NT2/D1 (cell line): Measurements from ENCODE around the gene SGSM1.

Experiments
- SUZ12 ChIP-seq: IDR thresholded peaks from 2 replicates; pipeline ENCODE4 v1.6.1; 2011; ENCODE audit not compliant: insufficient read length, insufficient read depth; ENCODE audit errors: extremely low read depth
- ZNF274 ChIP-seq: IDR thresholded peaks from 2 replicates; pipeline ENCODE4 v1.6.1; 2011; ENCODE audit warnings: mild to moderate bottlenecking, low read depth, low read length

DNA sequence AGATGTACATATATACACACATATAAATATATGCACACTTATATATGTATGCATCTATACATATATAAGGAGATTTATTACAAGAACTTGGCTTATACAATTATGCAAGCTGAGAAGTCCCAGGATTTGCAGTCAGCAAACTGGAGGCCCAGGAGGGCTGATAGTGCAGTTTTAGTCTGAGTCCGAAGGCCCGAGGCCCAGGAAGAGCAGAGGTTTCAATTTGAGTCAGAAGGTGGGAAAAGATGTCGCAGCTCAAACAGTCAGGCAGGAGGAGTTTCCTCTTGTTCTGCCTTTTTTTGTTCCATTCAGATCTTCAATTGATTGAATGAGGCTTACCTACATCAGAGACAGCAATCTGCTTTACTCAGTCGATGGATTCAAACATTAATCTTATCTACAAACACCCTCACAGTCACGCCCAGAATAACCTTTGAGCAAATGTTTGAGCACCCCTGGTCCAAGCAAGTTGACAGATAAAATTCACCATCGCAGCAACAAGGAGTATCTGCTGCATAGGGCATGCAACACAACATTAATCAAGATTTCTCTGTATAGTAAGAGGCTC lies 4.0 kb upstream of the SGSM1 start:
- TF ChIP-seq SUZ12 (no peak), ZNF274 (no peak)
